GM18517 (cell line): ENCODE measurements around the gene MEIKIN.
"Not testable (repeated sequence)": the region's sequence is repeated elsewhere in the genome, so short reads cannot be mapped to it uniquely, and the experiment has no call there.

Experiments
- ATAC-seq: cut with Tn5 transposase; IDR thresholded peaks from one replicate; pipeline ENCODE4 v1.9.1; 2021; ENCODE audit warnings: mild to moderate bottlenecking, moderate library complexity; ENCODE audit not compliant: unreplicated experiment

MEIKIN gene

GRCh38 chr5:131913603-131914002 lies 31.9 kb downstream of the MEIKIN start:
- ATAC-seq = no peak

- no peak for ATAC-seq
These were observed 38.8 kb downstream of the MEIKIN start for GRCh38 chr5:131906668-131907067.

- ATAC-seq = not testable (repeated sequence)
These were observed 43.2 kb downstream of the MEIKIN start for GRCh38 chr5:131902266-131902665.

GRCh38 chr5:131899686-131900085 lies 45.8 kb downstream of the MEIKIN start:
- no peak for ATAC-seq

GRCh38 chr5:131883984-131884383 lies 61.5 kb downstream of the MEIKIN start:
- no peak for ATAC-seq

GRCh38 chr5:131879705-131880104 lies 65.8 kb downstream of the MEIKIN start:
- ATAC-seq = no peak

GRCh38 chr5:131877873-131878272 lies 67.6 kb downstream of the MEIKIN start:
- no peak for ATAC-seq

GRCh38 chr5:131871251-131871650 lies 74.2 kb downstream of the MEIKIN start:
- ATAC-seq = not testable (repeated sequence)

- no peak for ATAC-seq
These were observed 77.9 kb downstream of the MEIKIN start for GRCh38 chr5:131867524-131867923.

- no peak for ATAC-seq
These were observed 81.8 kb downstream of the MEIKIN start for GRCh38 chr5:131863700-131864099.

- ATAC-seq = no peak
These were observed 88.1 kb downstream of the MEIKIN start for GRCh38 chr5:131857388-131857787.

GRCh38 chr5:131855452-131855851 lies 90.0 kb downstream of the MEIKIN start:
- ATAC-seq = no peak

- ATAC-seq = peak; percentile 80
These were observed 91.3 kb downstream of the MEIKIN start for GRCh38 chr5:131854134-131854533.

- no peak for ATAC-seq
These were observed 96.8 kb downstream of the MEIKIN start for GRCh38 chr5:131848662-131849061.

- no peak for ATAC-seq
These were observed 98.9 kb downstream of the MEIKIN start for GRCh38 chr5:131846536-131846935.

- ATAC-seq = no peak
These were observed 99.6 kb downstream of the MEIKIN start for GRCh38 chr5:131845828-131846227.

- ATAC-seq = not testable (repeated sequence)
These were observed 102.5 kb downstream of the MEIKIN start for GRCh38 chr5:131842971-131843370.

- not testable (repeated sequence) for ATAC-seq
These were observed 112.8 kb downstream of the MEIKIN start for GRCh38 chr5:131832702-131833101.

GRCh38 chr5:131825404-131826013 lies 120.0 kb downstream of the MEIKIN start:
- ATAC-seq = peak; percentile 73

GRCh38 chr5:131824631-131825030 lies 120.8 kb downstream of the MEIKIN start:
- ATAC-seq = no peak

GRCh38 chr5:131821221-131821620 lies 124.2 kb downstream of the MEIKIN start:
- ATAC-seq = no peak

- no peak for ATAC-seq
These were observed 127.3 kb downstream of the MEIKIN start for GRCh38 chr5:131818001-131818724.

GRCh38 chr5:131814990-131815389 lies 130.5 kb downstream of the MEIKIN start:
- ATAC-seq = no peak
